GM18868 (cell line): ENCODE data around the gene PTGDS.

Experiments
- ATAC-seq: cut with Tn5 transposase; IDR thresholded peaks from one replicate; pipeline ENCODE4 v1.9.1; 2021; ENCODE audit warnings: mild to moderate bottlenecking, moderate library complexity; ENCODE audit not compliant: unreplicated experiment

Gene PTGDS

DNA sequence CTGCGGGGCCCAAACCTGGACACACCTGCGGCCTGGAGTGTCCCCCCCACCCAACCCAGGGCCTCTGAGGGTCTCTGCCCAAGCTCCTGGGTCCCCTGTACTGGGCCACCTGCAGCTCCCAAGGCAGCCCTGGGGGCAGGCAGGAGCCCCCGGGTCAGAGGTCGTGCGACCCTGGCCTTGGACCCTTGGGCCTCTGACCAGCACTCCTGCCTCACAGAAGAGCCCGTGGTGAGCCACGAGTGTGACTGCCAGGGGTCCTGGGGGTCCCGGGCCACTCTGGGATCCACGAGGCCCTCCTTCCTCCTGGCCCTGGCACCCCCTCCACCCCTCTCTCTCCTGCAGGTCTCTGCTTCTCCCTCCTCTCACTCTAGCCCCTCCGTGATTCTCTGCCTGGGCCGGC is 5.0 kb upstream of the PTGDS start:
- no peak for ATAC-seq

- no peak for ATAC-seq
These were observed 4.6 kb upstream of the PTGDS start for GRCh38 chr9:136972743-136973142.

GRCh38 chr9:136973618-136974617 is 3.4 kb upstream of the PTGDS start:
- ATAC-seq: no peak

DNA sequence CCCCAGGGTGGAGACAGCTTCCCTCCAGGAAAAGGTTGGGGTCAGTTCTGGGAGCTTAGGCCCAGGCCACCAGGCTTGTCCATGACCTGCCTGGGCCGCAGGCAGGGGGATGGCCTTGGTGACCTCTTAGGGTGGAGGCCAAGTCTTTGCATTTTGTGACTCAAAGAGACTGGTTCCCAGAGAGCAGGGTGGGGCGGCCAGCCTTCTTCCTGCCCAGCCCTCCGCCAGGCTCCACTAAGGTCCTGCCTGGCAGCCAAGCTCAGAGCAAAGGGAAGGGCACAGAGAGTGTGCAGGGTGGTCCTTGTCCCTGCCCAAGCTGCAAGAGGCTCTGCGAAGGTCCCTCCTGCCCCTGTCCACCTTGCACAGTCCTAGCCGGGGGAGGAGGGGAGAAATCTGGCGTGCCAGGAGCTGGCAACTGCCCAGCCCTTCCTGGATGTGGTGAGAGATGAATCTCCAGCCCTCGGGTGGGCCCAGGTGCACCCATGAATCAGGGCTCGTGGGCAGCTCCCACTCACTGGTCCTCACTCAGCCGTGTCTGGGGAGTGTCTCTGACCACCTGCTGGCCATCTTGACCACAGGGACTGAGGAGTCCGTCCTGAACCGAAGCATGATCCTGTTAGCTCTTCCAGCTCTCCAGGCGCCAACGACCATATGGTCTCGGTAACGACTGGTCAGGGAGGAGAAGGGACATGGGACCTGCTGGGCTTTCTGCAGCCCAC is 2.3 kb upstream of the PTGDS start:
- ATAC-seq: no peak

DNA sequence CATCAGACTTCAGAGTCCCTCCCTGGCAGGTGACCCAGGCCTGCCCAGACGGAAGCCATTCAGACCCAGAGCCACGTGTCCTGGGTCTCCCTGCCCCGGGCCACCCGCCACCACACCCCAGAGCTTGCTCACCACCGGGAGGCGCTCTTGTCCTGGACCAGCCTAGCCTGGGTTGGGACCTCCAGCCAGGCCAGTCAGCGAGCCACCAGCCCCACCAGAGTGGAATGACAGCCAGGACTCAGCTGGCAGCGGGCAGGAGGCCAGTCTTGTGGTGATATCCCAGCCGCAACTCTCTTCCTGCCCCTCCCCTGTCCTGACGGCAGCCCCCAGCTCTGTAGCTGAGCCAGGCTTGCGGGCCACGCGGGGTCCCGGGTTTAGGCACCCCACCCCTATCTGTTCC is 1.7 kb upstream of the PTGDS start:
- no peak for ATAC-seq

GRCh38 chr9:136977649-136978072 is 357 bp downstream of the PTGDS start:
- no peak for ATAC-seq

GRCh38 chr9:136978073-136978864 is 965 bp downstream of the PTGDS start:
- ATAC-seq: no peak

- ATAC-seq: no peak
These were observed 1.7 kb downstream of the PTGDS start for GRCh38 chr9:136978865-136979544.

DNA sequence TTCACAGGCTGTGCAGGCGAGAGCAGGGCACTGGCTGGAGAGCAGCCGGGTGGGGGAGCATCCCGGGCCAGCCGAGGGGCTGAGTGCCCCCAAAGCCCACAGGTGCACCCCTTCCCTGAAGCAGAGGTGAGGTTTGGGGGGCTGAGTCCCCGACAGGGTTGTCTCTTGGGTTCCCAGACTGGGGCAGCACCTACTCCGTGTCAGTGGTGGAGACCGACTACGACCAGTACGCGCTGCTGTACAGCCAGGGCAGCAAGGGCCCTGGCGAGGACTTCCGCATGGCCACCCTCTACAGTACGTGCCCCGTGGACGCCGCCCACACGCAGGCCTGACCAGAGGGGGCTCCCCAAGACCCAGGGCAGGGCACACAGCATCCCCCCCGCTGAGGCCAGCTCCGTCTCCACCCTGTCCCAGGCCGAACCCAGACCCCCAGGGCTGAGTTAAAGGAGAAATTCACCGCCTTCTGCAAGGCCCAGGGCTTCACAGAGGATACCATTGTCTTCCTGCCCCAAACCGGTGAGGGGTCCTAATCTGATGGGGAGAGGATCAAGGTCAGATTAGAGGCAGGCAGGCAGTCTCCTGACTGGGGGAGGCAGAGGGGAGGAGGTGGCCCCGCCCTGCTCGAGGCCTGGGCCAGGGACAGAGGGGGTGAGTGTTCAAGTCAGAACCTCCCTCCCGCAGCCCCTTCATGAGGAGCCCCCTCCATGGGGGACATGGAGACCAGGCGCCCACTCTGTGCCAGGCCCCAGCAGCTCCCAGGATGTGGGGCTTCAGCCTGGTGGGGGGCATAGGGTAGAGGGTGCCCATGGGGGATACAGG is 2.7 kb downstream of the PTGDS start:
- ATAC-seq: no peak

GRCh38 chr9:136980669-136981478 is 3.6 kb downstream of the PTGDS start:
- no peak for ATAC-seq

- ATAC-seq: no peak
These were observed 4.4 kb downstream of the PTGDS start for GRCh38 chr9:136981588-136982231.

DNA sequence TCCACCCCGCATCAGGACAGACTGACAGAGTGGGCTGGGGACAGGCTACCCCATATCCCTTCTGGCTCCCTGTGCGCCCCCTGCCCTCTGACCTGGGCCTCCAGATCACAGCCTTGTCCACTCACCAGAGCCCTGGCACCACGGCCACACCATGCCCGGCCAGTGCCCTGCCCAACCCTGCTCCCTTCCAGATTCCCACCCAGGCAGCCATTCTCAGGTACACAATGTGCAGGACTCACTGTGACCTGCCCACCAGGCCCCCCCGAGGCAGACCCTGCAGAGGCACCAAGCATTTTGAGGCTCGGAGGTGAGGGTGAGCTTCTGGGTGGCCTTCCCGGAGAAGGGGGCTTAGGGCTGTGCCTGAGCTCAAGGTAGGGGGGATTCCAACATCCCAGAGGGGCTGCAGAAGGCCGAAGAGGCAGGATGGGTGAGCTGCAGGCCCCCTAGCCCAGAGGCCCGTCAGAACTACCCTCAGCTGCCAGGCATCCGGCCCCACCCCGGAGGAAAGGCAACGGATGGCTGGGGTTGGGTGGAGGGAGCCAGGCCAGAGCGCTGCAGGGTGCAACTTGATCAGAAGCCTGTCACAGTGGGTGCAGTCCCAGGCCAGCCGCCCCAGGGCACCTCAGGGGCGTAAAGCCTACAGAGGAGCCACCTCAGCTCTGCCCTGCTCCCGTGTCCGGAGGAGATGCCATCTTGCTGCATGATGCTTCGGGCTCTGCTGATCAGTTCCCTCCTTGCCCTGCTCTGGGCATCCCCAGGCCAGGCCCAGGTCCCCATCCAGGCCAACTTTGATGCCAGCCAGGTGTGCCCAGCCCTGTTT is 5.1 kb downstream of the PTGDS start, which contains the start of gene LCNL1:
TSS of gene LCNL1 (plus strand) at position 762 of the 820 bp plus-strand sequence. CDS start 594 bp downstream, outside the sequence.
- ATAC-seq: no peak

DNA sequence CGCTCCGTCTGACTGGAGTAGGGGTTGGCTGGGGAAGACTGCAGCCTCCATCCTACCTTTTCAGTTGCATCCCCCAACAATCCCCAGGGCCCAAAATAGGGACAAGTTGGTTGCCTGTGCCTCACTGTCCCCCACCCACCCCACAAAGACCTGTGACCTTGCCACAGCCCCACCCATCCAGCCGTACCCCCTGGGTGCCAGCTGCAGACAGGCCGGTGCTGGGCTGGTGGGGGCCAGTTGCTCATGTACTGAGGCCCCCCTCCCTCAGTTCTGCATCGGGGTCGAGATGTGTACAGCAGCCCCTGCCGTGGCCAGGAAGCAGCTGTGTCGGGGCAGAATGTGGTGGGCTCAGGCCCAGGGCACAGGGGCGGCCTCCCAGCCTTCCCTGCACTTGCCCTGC is 5.9 kb downstream of the PTGDS start:
- ATAC-seq: no peak

GRCh38 chr9:136983656-136984314 is 6.5 kb downstream of the PTGDS start:
- no peak for ATAC-seq

DNA sequence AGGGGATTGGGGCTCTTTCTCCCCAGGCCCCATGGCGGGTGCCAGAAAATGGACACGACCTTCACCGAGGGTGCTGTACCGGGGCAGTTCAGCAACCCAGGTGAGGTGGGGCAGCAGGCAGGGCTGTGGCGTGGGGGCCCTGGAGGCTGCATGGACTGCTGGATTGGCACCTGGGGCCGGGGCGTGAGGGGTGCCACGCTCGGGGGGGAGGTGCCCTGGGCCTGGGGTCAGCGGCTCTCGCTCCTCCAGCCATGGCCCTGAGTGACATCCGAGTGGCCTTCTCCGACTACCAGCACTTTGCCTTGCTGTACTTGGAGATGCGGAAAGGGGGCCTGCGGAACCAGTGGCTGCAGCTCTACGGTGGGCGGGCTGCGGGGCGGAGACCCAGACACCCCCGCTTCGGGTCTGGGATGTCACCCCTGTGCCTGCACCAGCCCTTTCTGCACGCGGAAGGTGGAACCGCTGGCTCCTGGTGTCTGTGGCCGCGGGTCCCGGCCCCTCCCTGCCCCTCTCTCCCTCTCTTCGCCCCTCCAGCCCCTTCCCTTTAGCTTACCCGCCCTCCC is 7.2 kb downstream of the PTGDS start:
- no peak for ATAC-seq

DNA sequence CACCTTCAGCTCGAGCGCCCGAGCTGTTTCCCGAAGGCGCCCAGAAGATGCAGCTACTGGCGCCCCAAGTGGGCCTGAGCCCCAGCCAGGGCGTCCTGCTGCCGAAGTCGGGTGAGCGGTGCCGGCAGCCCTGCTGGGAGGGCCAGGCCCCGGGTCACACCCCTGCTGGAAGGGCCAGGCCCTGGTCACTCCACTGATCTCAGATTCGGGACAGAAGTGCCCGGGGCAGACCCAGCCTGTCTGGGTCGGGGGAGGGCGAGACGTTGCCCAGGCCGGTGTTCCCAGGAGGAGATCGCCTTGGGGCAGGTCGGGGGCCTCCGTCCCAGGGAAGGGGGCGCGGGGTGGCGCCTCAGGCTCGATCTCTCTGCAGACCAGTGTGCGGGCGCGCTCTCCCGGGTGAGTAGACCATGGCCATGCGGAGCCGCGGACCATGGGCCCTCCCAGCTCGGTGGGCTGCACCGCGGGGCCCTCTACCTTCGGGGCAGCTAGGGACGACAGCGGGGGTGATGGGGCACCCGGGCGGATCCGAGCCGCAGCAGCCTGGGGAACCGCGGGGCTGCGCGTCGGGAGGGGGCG is 7.8 kb downstream of the PTGDS start:
- no peak for ATAC-seq
